GM21825 (cell line): ENCODE measurements around the gene SLC28A2.

ENCODE experiments used
- ATAC-seq: cut with Tn5 transposase; IDR thresholded peaks from one replicate; pipeline ENCODE4 v1.9.1; 2021; ENCODE audit warnings: mild to moderate bottlenecking, moderate library complexity; ENCODE audit not compliant: unreplicated experiment

Gene SLC28A2

DNA sequence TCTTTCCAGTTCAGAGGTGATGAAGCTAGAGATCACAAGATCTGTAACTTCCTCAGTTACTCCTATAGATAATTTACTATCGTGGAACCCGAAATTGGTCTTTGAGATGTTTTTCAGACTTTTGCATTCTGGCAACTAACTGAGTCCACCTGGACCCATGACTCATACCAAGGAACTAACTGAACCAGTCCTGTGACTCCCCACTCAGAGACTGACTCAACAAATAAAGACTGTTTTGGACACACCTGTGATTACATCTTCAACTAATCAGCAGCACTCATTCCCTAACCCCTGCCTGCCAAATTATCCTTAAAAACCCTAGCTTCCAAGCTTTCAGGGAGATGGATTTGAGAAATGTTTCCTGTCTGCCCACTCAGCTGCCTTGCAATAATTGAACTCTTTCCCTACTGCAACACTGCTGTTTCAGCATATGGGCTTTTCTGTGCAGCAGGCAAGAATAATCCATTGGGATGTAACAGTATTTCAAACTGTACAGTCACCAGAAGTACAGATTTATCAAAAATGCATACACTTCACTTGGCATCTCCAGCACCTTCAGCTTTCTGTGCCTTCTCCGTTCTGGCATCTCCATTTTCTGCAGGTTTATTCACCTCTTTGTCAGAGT is 68.7 kb downstream of the SLC28A2 start:
- no peak for ATAC-seq

GRCh38 chr15:45326280-45326679 is 74.2 kb downstream of the SLC28A2 start:
- ATAC-seq, result no peak

- ATAC-seq, result no peak
Observed at GRCh38 chr15:45326741-45327140, 74.7 kb downstream of the SLC28A2 start.
